HepG2 (cell line): ENCODE data around the gene ARHGAP5. TPM values are rescaled to one million over a fixed set of nuclear protein-coding genes. Genes with fewer than 3 reads are reported as not detected.
A peak's percentile ranks its signal among the peaks of the same experiment; 100 is the strongest.

Source experiments
- ASH2L ChIP-seq: fragments of 300-600, 200-600 bp; sonication (generic); IDR thresholded peaks from 2 replicates; pipeline ENCODE4 v1.7.0; 2017; ENCODE audit warnings: low read depth, mild to moderate bottlenecking, moderate library complexity, mixed read lengths, low read length; ENCODE audit not compliant: insufficient read length
- ATF3 ChIP-seq: sonication (generic); formaldehyde crosslinking; IDR thresholded peaks from 2 replicates; pipeline ENCODE4 v1.4.0; 2020; ENCODE audit warnings: missing genetic modification reagents
- HDAC2 ChIP-seq: sonication (generic); formaldehyde crosslinking; IDR thresholded peaks from 2 replicates; pipeline ENCODE4 v1.4.0; 2020; ENCODE audit warnings: missing genetic modification reagents
- MIER3 ChIP-seq: IDR thresholded peaks from 2 replicates; pipeline ENCODE4 v1.6.1; 2016; ENCODE audit warnings: missing compliant biosample characterization, borderline replicate concordance
- MTA3 ChIP-seq: sonication (generic); formaldehyde crosslinking; IDR thresholded peaks from 2 replicates; pipeline ENCODE4 v1.4.0; 2020; ENCODE audit warnings: missing genetic modification reagents
- PLSCR1 ChIP-seq: sonication (generic); formaldehyde crosslinking; IDR thresholded peaks from 2 replicates; pipeline ENCODE4 v1.5.0; 2020; ENCODE audit warnings: missing genetic modification reagents, mild to moderate bottlenecking, borderline replicate concordance
- RAD51 ChIP-seq: fragments of 450-650 bp; IDR thresholded peaks from 2 replicates; pipeline ENCODE4 v1.6.1; 2016; ENCODE audit warnings: borderline replicate concordance
- RELA ChIP-seq: sonication (generic); formaldehyde crosslinking; IDR thresholded peaks from 2 replicates; pipeline ENCODE4 v1.4.0; 2020; ENCODE audit warnings: missing genetic modification reagents
- RERE ChIP-seq: IDR thresholded peaks from 2 replicates; pipeline ENCODE4 v1.6.1; 2016; ENCODE audit warnings: low read depth, missing genetic modification reagents, missing compliant biosample characterization
- SRSF1 ChIP-seq: fragments of 200-400 bp; formaldehyde crosslinking; optimal IDR thresholded peaks from 2 replicates; pipeline ENCODE3; 2017; ENCODE audit warnings: mild to moderate bottlenecking, low read depth, low read length, moderate library complexity
- TARDBP ChIP-seq: sonication (generic); formaldehyde crosslinking; IDR thresholded peaks from 2 replicates; pipeline ENCODE4 v1.8.0; 2022; ENCODE audit warnings: mild to moderate bottlenecking, missing genetic modification reagents
- TIGD3 ChIP-seq: sonication (generic); formaldehyde crosslinking; IDR thresholded peaks from 2 replicates; pipeline ENCODE4 v1.5.1; 2020; ENCODE audit warnings: mild to moderate bottlenecking, missing genetic modification reagents, borderline replicate concordance
- USF2 ChIP-seq, 2 experiments: sonication (generic) in 1 of 2; formaldehyde crosslinking in 1 of 2; IDR thresholded peaks; 2 replicates each; pipeline versions ENCODE4 v1.5.1 to v1.6.1; 2011 to 2020; ENCODE audit warnings: borderline replicate concordance in 1 of 2, low read depth in 1 of 2, low read length in 1 of 2, mild to moderate bottlenecking in 1 of 2, missing genetic modification reagents in 1 of 2, moderate library complexity in 1 of 2
- ZFP91 ChIP-seq: sonication (generic); formaldehyde crosslinking; IDR thresholded peaks from 2 replicates; pipeline ENCODE4 v1.9.0; 2022; ENCODE audit warnings: missing genetic modification reagents, mild to moderate bottlenecking, borderline replicate concordance
- ZNF17 ChIP-seq: sonication (generic); formaldehyde crosslinking; IDR thresholded peaks from 2 replicates; pipeline ENCODE4 v1.5.0; 2020; ENCODE audit warnings: mild to moderate bottlenecking, missing genetic modification reagents
- ZNF549 ChIP-seq: sonication (generic); formaldehyde crosslinking; IDR thresholded peaks from 2 replicates; pipeline ENCODE4 v1.5.0; 2020; ENCODE audit warnings: missing genetic modification reagents
- ZNF652 ChIP-seq: IDR thresholded peaks from 2 replicates; pipeline ENCODE4 v1.6.1; 2016; ENCODE audit warnings: low read depth, borderline replicate concordance
- ZNF878 ChIP-seq: sonication (generic); formaldehyde crosslinking; IDR thresholded peaks from 2 replicates; pipeline ENCODE4 v1.8.1; 2023; ENCODE audit warnings: mild to moderate bottlenecking, missing genetic modification reagents, moderate library complexity
- polyA plus RNA-seq, 8 experiments: library from polyadenylated mRNA; depleted of rRNA in 3 of 8; stranded (reverse) in 7 of 8; unstranded in 1 of 8; fragments of >200 nt; fragmentation: Illumina TruSeq in 4 of 8; extraction: Trizol in 4 of 8; gene quantifications; 2 replicates each; pipeline versions ENCODE4 v1.2.1 to v1.2.3, GENCODE V29; 2011 to 2016; ENCODE audit warnings: low read depth in 4 of 8, missing spikeins in 1 of 8, mixed read lengths in 1 of 8; ENCODE audit not compliant: insufficient read depth in 1 of 8
- total RNA-seq, 5 experiments: library from RNA; depleted of rRNA; stranded (reverse); fragments of >200 nt; fragmentation: Illumina TruSeq; extraction: Trizol; gene quantifications; 2 replicates each; pipeline ENCODE4 v1.2.3, GENCODE V29; 2016; ENCODE audit warnings: low read depth in 1 of 5

Gene ARHGAP5
- total and polyA plus RNA-seq, 2 of the 13 experiments (the other 11 are each of a cell fraction or from before 2014, with no cell fraction given) = 33.7 to 144 TPM

GRCh38 chr14:32083789-32084188 lies 6.7 kb downstream of the ARHGAP5 start (continued):
- TF ChIP-seq ASH2L (peak; percentile 90), PLSCR1 (CRISPR knock-in tag) (no peak), HDAC2 (CRISPR knock-in tag) (peak; percentile 56; the same call in 1 of the 2 replicates), MTA3 (no peak), ZFP91 (CRISPR knock-in tag) (no peak), ATF3 (no peak), RELA (no peak), MIER3 (CRISPR knock-in tag) (peak; percentile 63), RAD51 (no peak), TIGD3 (CRISPR knock-in tag) (no peak), RERE (CRISPR knock-in tag) (0 out of 2 replicates have a peak, but pooled peaks have one; percentile 37), SRSF1 (no peak), ZNF17 (no peak), USF2 (IDR thresholded peaks at IDR 0.05; ENCODE audit: low read depth, low read length) (no peak), USF2 (CRISPR knock-in tag; IDR thresholded peaks at IDR 0.05; ENCODE audit: borderline replicate concordance) (no peak), ZNF652 (CRISPR knock-in tag) (0 out of 2 replicates have a peak, but pooled peaks have one; percentile 9), ZNF878 (CRISPR knock-in tag) (no peak), TARDBP (CRISPR knock-in tag) (no peak), ZNF549 (CRISPR knock-in tag) (no peak)
